Activated CD4-positive, alpha-beta T cell treated with anti-CD3 and anti-CD28 coated beads for 1 hour (primary cell): Measurements from ENCODE around the gene CALHM4.

Experiments used
- DNase-seq: peaks from one replicate; pipeline ENCODE4 v3.0.0-alpha.2; 2020

The CALHM4 gene

GRCh38 chr6:116553451-116553850, at the start of gene CALHM4:
CALHM4 (plus strand) TSS chr6:116553751; CDS start chr6:116553794, 43 bp downstream.
- DNase-seq: no peak

- DNase-seq: no peak
These were observed 46.2 kb upstream of the CALHM4 start for GRCh38 chr6:116507324-116507723.

GRCh38 chr6:116508527-116508926, 45.0 kb upstream of the CALHM4 start:
- DNase-seq: no peak

DNA sequence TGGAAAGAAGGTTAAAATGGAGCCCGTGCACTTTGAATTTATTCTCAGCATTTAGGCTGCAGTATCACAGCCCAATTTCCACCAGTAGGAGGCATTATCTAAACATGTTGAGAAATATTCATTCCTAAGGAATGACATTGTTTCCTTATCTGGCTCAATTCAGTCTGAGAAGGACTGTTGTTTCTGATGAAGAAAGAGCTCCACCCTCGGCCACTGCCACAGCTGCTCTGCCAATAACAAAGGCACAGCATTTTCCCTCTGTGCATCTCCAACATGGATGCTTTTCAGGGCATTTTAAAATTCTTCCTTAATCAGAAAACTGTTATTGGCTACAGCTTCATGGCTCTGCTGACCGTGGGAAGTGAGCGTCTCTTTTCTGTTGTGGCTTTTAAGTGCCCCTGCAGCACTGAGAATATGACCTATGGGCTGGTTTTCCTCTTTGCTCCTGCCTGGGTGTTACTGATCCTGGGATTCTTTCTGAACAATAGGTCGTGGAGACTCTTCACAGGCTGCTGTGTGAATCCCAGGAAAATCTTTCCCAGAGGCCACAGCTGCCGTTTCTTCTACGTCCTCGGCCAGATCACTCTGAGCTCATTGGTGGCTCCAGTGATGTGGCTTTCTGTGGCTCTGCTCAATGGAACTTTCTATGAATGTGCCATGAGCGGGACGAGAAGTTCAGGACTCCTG, 42.0 kb upstream of the CALHM4 start, which contains the start of gene CALHM5:
CALHM5 (plus strand) TSS at position 216 of the 687 bp plus-strand sequence; CDS start at position 274, 58 bp downstream.
- no peak for DNase-seq

DNA sequence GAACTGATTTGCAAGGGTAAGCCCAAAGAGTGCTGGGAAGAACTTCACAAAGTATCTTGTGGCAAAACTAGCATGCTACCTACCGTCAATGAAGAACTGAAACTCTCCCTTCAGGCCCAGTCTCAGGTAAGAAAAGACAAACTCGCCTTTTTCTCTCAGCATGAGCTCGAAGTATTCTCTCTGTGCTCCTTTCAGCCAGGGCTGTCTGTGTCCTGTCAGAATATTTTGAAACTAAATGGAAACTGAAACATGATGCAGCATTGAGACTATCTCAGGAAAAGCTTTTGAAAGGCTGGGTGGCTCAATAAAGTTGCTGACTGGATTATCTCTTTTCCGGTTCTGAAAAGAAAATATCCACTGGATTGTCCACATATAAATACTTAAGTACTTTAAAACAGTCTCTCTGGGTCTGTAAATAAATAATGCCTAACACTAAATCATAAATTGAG, 41.4 kb upstream of the CALHM4 start:
- no peak for DNase-seq

DNA sequence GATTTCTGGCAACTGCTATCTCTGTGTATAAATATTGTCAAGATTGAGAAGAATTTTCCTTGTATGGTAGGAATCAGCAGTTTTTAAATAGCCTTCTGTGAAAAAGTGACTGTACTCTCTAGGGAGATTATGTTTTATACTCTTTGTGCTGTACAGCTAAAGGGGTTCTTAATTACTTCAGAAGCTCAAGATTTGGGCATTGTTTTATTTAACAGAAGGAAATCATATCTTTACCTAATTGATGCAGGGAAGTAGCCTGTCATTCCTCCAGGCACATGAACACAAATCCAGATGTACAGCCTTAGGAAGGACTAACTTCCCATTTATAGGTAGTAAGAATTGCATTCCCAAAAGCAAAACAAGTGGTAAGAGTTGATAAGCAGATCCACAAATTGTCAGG, 40.8 kb upstream of the CALHM4 start:
- no peak for DNase-seq

- DNase-seq: no peak
These were observed 40.2 kb upstream of the CALHM4 start for GRCh38 chr6:116513224-116513875.

DNA sequence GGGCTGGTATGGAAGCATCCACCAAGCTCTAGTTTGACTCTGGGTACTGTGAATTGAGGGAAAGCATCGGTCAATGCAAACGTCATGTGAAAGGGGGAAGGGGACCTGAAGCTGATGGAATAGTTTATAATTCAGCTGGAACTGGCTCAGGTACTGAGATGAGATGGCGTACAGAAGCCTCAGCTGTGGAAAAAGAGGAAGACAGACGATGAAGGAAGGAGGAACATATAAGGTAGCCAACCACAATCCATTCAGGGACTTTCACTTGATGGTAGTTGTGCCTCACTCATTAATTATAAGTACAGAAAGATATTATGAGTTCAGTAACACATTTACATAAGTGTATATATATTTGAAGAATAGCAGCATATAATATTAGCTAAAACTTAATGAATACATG, 39.4 kb upstream of the CALHM4 start:
- DNase-seq: no peak

DNA sequence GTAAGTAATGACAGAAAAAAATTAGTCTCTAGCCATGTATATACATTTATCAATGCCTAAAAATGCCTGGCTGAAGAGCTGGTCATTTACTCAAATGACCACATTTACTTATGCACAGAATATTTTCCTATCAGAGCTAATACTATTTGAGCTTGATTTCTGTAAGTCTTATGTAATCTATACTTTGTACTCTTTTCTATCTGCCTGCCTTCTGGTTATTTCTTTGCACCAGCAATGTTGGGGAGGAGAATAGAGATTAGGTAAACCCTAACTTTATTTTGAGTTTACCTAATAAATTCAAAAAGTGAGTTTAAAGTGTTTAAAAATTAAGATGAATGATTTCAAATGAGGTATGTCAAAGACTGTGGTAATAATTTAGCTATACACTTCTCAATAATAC, 38.4 kb upstream of the CALHM4 start:
- no peak for DNase-seq

DNA sequence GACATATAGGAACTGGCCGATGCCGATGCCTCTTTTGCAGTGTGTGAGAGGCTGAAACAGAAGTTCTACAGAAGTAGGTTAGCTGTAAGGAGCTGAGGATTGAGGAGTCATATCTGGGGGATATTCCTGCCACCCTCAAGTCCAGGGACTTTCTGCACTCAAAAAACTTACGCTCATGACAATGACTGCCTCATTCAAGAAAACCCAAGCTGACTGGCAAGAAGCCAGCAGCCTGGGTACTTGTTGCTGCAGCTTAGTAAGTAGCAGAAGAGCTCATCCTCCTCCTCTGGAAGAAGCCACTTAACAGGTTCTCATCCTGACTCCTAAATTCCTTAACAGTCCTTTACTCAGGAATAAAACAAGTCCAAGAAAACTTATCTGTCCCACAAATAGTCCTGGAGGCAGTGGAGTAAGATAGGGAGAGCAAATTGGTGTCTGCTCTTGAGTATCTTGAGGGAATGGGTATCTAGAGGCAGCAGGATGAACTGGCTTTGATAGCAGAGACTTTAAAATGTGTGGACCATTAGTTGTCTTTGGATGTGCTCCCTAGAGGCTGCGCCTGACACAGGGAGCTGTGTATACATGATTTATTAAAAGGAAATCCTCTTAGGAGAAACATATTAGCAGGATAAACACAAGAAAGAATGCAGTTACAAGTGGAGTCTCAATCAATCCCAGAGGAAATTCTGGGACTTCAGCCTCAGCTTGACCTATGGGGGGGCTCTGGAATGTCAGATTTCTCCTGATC, 34.8 kb upstream of the CALHM4 start:
- DNase-seq: no peak

GRCh38 chr6:116522896-116523295, 30.7 kb upstream of the CALHM4 start:
- no peak for DNase-seq

GRCh38 chr6:116524236-116524635, 29.3 kb upstream of the CALHM4 start:
- DNase-seq: no peak

DNA sequence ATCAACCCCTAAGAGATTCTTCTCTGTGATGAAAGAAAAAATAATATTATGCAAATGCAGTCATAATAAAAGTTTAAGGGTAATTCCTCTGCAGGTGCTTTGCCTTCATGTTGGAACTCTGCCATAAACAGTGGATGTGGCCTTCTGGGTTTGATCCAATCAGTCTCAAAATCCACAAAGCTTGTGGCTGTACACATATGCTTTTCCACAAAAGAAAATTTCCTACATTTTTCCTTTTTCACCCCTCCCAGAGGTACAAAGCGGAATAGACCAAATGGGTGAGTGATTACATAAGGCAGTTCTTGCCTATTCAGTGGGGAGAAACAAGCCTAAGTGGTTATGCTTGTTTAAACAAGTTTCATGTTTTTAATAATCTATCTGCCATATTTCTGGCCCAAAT, 25.4 kb upstream of the CALHM4 start:
- DNase-seq: no peak

- DNase-seq: no peak
These were observed 24.8 kb upstream of the CALHM4 start for GRCh38 chr6:116528780-116529179.

- no peak for DNase-seq
These were observed 23.9 kb upstream of the CALHM4 start for GRCh38 chr6:116529466-116530290.

DNA sequence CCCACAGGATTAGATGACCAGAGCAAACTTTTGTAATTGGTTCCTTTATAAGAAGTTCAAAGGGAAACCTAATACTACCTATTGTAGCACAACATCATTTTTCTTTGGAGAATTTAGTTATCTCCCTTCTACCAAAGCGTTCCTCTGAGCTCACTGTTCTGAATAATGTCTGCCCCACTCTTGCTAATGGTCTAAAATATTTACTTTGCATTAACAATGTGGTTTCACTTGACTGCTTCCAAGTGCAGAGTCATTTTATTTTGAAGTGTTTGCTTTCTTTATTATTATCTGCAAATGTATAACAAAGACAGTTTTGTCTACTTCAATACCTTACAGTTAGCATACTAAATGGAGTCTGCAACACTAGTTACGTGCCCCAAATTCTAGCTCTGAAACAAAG, 23.1 kb upstream of the CALHM4 start:
- DNase-seq: no peak

DNA sequence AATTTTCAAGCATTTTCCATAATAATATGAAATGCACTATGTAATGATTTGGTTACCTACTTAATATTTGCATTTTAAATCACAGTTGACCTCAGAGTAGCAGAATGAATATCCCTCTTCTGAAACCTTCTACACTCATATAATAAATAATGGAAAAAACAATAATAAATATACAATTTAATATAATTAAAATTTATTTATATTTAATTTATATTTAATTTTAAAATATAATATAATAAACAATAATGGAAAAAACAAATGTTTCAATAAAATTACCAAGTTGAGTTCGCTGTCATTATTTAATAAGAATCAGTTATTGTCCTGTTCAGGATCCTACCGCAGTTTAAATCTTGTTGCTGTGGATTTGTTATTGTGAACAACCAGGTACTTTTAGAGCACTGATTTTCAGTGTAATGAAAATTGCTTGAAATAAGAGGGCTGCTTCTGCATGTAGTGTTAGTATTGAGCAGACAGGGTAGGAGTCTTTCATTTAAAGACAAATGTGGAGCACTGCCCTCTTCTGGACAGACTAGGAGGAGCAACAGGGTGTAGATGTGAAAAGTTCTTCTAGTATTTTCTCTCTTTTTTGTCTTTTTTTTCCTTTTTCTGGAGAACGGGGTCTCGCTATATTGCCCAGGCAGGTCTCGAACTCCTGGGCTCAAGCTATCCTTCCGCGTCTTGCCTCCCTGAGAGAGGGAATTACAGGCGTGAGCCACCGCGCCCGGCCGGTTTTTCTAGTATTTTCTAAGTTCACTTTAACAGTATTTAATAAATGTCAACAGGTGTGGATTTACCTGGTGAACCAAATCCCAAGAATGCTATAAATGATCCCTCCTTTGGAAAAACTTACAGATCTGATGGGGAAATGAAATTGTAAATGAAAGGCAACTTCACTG, 21.6 kb upstream of the CALHM4 start:
- DNase-seq: peak; percentile 19

DNA sequence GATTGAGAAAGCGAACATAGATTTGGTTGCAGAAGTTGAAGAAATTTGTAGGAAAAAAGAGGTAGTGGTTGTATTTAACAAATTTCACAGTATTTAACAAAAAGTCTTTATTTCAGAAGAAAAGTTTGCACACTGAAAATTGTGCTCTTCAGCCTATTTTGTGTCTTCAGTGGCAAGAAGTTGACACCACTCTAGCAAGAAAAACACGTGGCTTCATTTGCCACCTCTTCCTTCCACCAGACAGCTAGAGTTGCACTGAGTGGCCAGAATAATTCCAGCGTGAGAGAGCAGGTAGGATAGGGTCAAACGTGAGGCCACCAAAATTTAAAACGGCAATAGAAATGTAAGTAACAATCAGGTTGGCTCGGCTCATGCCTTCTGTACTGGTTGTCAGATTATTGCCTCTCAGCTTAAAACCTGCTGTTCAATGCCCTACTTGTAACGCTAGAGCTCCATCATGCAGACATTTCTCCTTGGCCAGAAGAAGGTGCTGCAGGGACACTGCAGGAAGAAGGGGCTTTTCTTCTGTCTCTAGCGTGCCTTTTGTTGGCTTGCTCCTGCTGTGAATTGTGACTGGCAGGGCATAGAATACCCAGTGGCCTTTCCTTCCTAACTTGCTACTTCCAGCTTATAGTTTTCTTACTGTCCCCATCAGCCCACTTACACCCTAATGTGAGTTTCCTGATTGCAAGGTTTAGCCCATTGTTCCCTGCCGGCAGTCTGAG, 20.2 kb upstream of the CALHM4 start:
- no peak for DNase-seq

GRCh38 chr6:116535109-116535508, 18.4 kb upstream of the CALHM4 start:
- DNase-seq: no peak

GRCh38 chr6:116536216-116536621, 17.3 kb upstream of the CALHM4 start:
- DNase-seq: no peak

DNA sequence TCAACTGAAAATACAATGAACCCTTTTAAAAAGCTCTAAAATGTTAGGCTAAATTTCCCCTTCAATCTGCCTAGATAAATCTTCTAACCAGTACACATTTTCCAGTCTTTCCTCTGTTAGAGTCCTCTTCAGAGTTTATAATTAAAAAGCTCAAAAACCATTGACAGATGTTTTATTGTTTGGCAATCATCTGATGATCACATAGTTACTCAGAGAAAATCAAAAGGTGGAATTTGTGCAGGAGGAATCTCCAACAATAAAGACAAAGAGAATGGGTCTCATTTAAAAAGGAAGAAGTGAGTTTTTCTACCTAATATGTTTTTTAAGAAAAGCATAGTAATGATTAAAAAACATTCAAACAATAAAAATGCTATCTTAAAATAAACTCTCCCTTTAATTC, 11.1 kb upstream of the CALHM4 start:
- no peak for DNase-seq
